Amniotic stem cell (primary cell): ENCODE measurements around the gene RNF38.

ENCODE experiments used
- DNase-seq: peaks from one replicate; lab custom pipeline; 2025; lab: John Stamatoyannopoulos, UW

Gene RNF38

GRCh38 chr9:36293171-36293570, 106.9 kb downstream of the RNF38 start:
- DNase-seq: no peak

- DNase-seq: no peak
Observed at GRCh38 chr9:36292641-36293040, 107.4 kb downstream of the RNF38 start.

GRCh38 chr9:36290996-36291395, 109.1 kb downstream of the RNF38 start:
- no peak for DNase-seq

GRCh38 chr9:36289836-36290435, 110.1 kb downstream of the RNF38 start:
- DNase-seq: no peak

- no peak for DNase-seq
Observed at GRCh38 chr9:36288070-36288469, 112.0 kb downstream of the RNF38 start.
